CMK (cell line): Measurements from ENCODE around the gene USP30.

Experiments used
- DNase-seq: peaks from one replicate; pipeline ENCODE4 v3.0.0-alpha.2; 2010; ENCODE audit warnings: low read depth

Gene USP30

GRCh38 chr12:109097435-109098182 lies 45.2 kb downstream of the USP30 start, which contains the start of gene UNG:
TSS of gene UNG (plus strand) at chr12:109097597. CDS start at chr12:109097680, 83 bp downstream.
- peak; percentile 81 for DNase-seq

DNA sequence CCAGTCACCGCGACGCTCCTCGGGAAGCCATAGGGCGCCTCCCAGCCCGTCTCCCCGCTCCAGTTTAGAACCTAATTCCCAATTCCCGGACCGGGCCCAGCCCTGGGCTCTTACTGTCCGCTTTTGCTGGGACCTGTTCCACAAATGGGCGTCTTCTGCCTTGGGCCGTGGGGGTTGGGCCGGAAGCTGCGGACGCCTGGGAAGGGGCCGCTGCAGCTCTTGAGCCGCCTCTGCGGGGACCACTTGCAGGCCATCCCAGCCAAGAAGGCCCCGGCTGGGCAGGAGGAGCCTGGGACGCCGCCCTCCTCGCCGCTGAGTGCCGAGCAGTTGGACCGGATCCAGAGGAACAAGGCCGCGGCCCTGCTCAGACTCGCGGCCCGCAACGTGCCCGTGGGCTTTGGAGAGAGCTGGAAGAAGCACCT lies 45.8 kb downstream of the USP30 start:
- no peak for DNase-seq

- DNase-seq, result no peak
Measured at GRCh38 chr12:109098651-109099050, 46.3 kb downstream of the USP30 start.

DNA sequence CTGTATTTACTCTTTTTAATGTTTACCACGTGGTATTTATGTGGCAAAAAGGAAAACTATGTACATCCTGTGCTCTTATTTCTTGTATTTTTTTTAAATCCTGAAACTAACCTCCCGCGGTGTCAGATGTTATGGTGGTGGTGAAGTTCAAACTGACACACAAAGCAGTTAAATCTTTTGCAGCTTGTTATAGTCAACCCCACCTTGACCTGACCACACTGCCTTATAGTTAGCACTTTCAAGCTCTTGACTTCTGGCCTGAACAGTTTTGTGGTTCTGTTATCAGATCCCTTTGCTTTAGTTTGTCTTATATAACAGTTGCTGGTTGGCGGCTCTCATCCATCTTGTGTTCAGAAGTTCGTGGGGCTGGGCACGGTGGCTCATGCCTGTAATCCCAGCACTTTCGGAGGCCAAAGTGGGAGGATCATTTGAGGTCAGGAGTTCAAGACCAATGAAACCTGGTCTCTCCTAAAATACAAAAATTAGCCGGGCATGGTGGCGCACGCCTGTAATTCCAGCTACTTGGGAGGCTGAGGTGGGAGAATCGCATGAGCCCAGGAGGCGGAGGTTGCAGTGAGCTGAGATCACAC lies 47.1 kb downstream of the USP30 start:
- no peak for DNase-seq

DNA sequence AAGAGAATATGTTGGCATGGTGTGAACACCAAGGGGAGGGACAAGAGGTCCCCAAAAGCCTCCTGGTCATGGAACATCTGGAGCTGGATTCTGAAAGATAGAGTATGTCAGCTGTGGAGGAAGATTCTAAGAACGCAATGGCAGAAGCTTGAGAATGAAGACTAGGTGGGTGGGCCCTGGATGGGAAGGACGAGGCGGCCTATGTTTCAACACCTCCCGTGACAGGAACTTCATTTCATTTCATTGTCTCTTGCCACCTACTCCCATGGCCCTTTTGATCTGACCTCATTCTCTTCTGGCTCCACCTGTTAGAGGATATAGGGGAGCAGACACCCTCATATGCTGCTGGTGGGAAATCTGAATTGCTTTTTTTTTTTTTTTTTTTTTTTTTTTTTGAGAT lies 48.4 kb downstream of the USP30 start:
- DNase-seq, result no peak

- DNase-seq, result no peak
Measured at GRCh38 chr12:109102491-109102890, 50.1 kb downstream of the USP30 start.

DNA sequence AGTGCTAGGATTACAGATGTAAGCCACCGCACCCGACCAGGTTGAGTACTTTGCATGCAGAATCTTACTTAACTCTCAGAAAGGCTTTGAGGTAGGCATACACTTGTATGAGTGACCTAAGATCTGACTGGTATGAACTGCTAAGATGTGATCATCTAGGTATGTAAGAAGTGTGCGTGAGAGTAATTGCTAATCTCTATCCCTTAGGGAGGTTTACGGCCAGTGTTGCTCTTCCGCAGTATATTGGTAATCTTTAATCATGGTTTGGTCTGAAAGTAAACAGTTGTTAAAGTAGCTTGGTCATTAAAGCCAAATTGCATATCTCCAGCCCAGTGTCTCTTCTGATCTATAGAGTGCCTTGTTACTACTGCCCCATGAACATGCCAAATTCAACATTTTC lies 52.8 kb downstream of the USP30 start:
- DNase-seq, result no peak

DNA sequence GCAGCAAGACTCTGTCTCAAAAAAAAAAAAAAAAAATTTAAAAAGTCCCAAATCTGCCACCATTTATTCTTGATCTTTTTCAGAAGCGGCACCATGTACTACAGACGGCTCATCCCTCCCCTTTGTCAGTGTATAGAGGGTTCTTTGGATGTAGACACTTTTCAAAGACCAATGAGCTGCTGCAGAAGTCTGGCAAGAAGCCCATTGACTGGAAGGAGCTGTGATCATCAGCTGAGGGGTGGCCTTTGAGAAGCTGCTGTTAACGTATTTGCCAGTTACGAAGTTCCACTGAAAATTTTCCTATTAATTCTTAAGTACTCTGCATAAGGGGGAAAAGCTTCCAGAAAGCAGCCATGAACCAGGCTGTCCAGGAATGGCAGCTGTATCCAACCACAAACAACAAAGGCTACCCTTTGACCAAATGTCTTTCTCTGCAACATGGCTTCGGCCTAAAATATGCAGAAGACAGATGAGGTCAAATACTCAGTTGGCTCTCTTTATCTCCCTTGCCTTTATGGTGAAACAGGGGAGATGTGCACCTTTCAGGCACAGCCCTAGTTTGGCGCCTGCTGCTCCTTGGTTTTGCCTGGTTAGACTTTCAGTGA lies 57.5 kb downstream of the USP30 start:
- no peak for DNase-seq

- no peak for DNase-seq
Measured at GRCh38 chr12:109110988-109111495, 58.7 kb downstream of the USP30 start.

GRCh38 chr12:109112720-109113465 lies 60.5 kb downstream of the USP30 start:
- DNase-seq, result no peak

GRCh38 chr12:109113661-109114321 lies 61.4 kb downstream of the USP30 start:
- DNase-seq, result no peak

- no peak for DNase-seq
Measured at GRCh38 chr12:109114644-109115043, 62.3 kb downstream of the USP30 start.

DNA sequence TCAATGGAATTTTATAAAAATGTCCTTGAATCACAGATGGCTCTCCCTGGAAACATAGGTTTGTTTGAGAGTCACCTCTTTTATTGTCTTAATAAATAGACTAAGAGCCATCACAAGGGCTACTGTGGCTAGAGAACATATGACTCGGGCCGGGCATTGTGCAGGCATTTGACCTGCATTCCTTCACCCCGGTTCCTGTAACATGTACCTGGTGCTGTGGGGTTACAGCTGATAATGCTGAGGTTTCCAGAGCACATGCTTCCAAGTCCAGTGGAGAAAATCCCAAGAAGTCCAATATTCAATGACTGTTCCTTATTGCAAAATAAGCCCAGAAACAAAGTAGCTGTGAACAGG lies 63.0 kb downstream of the USP30 start:
- no peak for DNase-seq

- no peak for DNase-seq
Measured at GRCh38 chr12:109115758-109116610, 63.6 kb downstream of the USP30 start, which contains the start of gene ACACB. TSS of gene ACACB (plus strand) at chr12:109116587. CDS start at chr12:109139406, 22,819 bp downstream.

- DNase-seq, result no peak
Measured at GRCh38 chr12:109116611-109116949, 64.2 kb downstream of the USP30 start.

DNA sequence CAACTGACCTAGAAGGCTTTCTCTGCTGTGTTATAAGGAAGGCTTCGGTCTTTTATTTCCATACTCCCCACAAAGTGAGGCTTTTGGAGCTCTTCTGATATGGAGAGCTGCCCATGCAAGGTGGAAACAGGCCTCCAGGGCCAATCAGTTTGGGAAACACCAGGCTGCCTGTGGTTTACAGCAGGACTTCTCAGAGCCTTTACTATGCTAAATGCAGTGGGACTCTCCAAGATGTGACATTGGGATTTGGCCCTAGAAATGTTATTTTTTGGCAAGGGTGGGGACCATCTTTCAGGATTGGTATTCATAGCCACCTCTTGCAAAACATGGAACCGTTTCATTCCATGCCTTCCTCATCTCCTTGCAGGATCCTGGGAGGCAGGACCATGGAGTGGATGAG lies 67.7 kb downstream of the USP30 start:
- no peak for DNase-seq

GRCh38 chr12:109120557-109120956 lies 68.2 kb downstream of the USP30 start:
- DNase-seq, result no peak

DNA sequence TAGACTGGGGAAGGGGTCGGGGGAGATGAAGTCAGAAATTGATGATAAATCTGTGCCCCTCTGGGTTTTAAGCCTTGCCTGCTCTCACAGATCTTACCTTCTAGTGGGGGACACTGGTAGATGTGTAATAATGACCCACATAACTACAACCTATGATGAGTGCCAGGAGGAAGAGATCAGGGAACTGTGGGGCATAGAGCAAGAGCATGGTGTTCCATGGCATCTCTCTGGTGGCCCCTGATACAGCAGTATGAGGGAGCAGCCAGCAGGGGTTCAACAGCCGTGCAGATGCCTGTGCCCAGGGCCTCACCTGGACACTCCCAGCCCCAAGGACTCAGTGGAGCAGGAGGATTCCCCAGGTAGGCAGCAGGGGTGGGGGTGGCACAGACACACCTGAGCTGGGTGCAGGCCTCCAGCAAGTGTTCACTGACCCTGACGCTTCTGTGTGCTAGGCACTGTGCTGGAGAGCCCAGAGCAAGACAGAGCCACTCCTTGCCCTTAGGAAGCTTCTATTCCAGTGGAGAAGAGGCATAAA lies 69.0 kb downstream of the USP30 start:
- DNase-seq, result no peak

- no peak for DNase-seq
Measured at GRCh38 chr12:109124878-109125648, 72.7 kb downstream of the USP30 start.

- no peak for DNase-seq
Measured at GRCh38 chr12:109125791-109126190, 73.4 kb downstream of the USP30 start.
